ENCODE measurements around the gene SLCO2A1.
"Not testable (repeated sequence)": the region's sequence is repeated elsewhere in the genome, so short reads cannot be mapped to it uniquely, and the experiment has no call there.

Gene SLCO2A1

GRCh38 chr3:134029734-134030378 is at the start of gene SLCO2A1:
Gene SLCO2A1, minus strand, starts transcription at chr3:134029925. Its CDS starts 123 bp downstream, at chr3:134029802.
- DNase-seq (ENCODE audit: low read depth in 2 of 2): no peak

GRCh38 chr3:134079111-134079547 is 49.4 kb upstream of the SLCO2A1 start:
- DNase-seq (ENCODE audit: low read depth in 2 of 2): no peak

- DNase-seq (ENCODE audit: low read depth in 2 of 2): no peak
These were observed 48.6 kb upstream of the SLCO2A1 start for GRCh38 chr3:134078169-134078831.

- DNase-seq (ENCODE audit: low read depth in 2 of 2): no peak
These were observed 48.0 kb upstream of the SLCO2A1 start for GRCh38 chr3:134077649-134078161.

- DNase-seq (ENCODE audit: low read depth in 2 of 2): no peak
These were observed 47.1 kb upstream of the SLCO2A1 start for GRCh38 chr3:134076851-134077250.

GRCh38 chr3:134075846-134076245 is 46.1 kb upstream of the SLCO2A1 start:
- no peak for DNase-seq (ENCODE audit: low read depth in 2 of 2)

GRCh38 chr3:134075568-134075825 is 45.8 kb upstream of the SLCO2A1 start:
- DNase-seq (ENCODE audit: low read depth in 2 of 2): no peak

- DNase-seq (ENCODE audit: low read depth in 2 of 2): no peak
These were observed 45.3 kb upstream of the SLCO2A1 start for GRCh38 chr3:134074790-134075567.

- DNase-seq (ENCODE audit: low read depth in 2 of 2): no peak
These were observed 44.5 kb upstream of the SLCO2A1 start for GRCh38 chr3:134074001-134074789.

GRCh38 chr3:134073583-134073945 is 43.8 kb upstream of the SLCO2A1 start:
- no peak for DNase-seq (ENCODE audit: low read depth in 2 of 2)

- no peak for DNase-seq (ENCODE audit: low read depth in 2 of 2)
These were observed 43.3 kb upstream of the SLCO2A1 start for GRCh38 chr3:134072881-134073582.

GRCh38 chr3:134070281-134070680 is 40.6 kb upstream of the SLCO2A1 start:
- DNase-seq (ENCODE audit: low read depth in 2 of 2): not testable (repeated sequence)

GRCh38 chr3:134068429-134068828 is 38.7 kb upstream of the SLCO2A1 start:
- DNase-seq (ENCODE audit: low read depth in 2 of 2): no peak

- no peak for DNase-seq (ENCODE audit: low read depth in 2 of 2)
These were observed 37.9 kb upstream of the SLCO2A1 start for GRCh38 chr3:134067531-134068161.

- DNase-seq (ENCODE audit: low read depth in 2 of 2): no peak
These were observed 37.2 kb upstream of the SLCO2A1 start for GRCh38 chr3:134066651-134067530.

GRCh38 chr3:134066158-134066541 is 36.4 kb upstream of the SLCO2A1 start:
- no peak for DNase-seq (ENCODE audit: low read depth in 2 of 2)

GRCh38 chr3:134065252-134066157 is 35.8 kb upstream of the SLCO2A1 start:
- DNase-seq (ENCODE audit: low read depth in 2 of 2): no peak

- DNase-seq (ENCODE audit: low read depth in 2 of 2): no peak
These were observed 34.4 kb upstream of the SLCO2A1 start for GRCh38 chr3:134064081-134064480.

GRCh38 chr3:134061401-134061800 is 31.7 kb upstream of the SLCO2A1 start:
- no peak for DNase-seq (ENCODE audit: low read depth in 2 of 2)

Data from activated CD4-positive, alpha-beta T cell treated with anti-CD3 and anti-CD28 coated beads for 24 hours (primary cell).